ENCODE data around the gene SDE2. TPM values are rescaled to one million over a fixed set of nuclear protein-coding genes. Genes with fewer than 3 reads are reported as not detected.

Gene SDE2
- total RNA-seq, 2 experiments from 2014 or later = 14.9 to 15.5 TPM

GRCh38 chr1:225958041-225958440, 41.1 kb downstream of the SDE2 start:
- intact Hi-C loops (cut with micrococcal nuclease) = no loop called here
- Mint-ChIP-seq H3K36me3 (ENCODE audit: low read depth) (no peaks in the 10 kb centered on the region), H3K27me3 (no peaks in the 10 kb centered on the region), H3K4me1 (ENCODE audit: low read depth) (peaks cover 4% of the 10 kb centered on the region), H3K27ac (no peak overlapping the region), H3K4me3 (no peak overlapping the region), H3K9me3 (no peaks in the 10 kb centered on the region)
- TF ChIP-seq, protein P1, sequence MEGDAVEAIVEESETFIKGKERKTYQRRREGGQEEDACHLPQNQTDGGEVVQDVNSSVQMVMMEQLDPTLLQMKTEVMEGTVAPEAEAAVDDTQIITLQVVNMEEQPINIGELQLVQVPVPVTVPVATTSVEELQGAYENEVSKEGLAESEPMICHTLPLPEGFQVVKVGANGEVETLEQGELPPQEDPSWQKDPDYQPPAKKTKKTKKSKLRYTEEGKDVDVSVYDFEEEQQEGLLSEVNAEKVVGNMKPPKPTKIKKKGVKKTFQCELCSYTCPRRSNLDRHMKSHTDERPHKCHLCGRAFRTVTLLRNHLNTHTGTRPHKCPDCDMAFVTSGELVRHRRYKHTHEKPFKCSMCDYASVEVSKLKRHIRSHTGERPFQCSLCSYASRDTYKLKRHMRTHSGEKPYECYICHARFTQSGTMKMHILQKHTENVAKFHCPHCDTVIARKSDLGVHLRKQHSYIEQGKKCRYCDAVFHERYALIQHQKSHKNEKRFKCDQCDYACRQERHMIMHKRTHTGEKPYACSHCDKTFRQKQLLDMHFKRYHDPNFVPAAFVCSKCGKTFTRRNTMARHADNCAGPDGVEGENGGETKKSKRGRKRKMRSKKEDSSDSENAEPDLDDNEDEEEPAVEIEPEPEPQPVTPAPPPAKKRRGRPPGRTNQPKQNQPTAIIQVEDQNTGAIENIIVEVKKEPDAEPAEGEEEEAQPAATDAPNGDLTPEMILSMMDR (IDR thresholded peaks at IDR 0.05) = no peak
- ChIA-PET POLR2A (no interaction called here), CTCF (no interaction called here)
- ATAC-seq (no peak), DNase-seq (no peak)

- POLR2A ChIA-PET = interaction anchor here (0.9 kb wide), 1 partner anchor 18 kb away, joined by 3 read pairs; no protein-coding TSS in a partner anchor
- no peaks in the 10 kb centered on the region for H3K36me3 Mint-ChIP-seq (ENCODE audit: low read depth)
- CTCF ChIA-PET = interaction anchor here (1.6 to 5.5 kb wide), 3 partner anchors 7 to 20 kb away, joined by 6 to 28 read pairs (median 9); no protein-coding TSS in a partner anchor
- H3K27ac Mint-ChIP-seq = no peak overlapping the region
- peaks cover 2% of the 10 kb centered on the region for H3K4me1 Mint-ChIP-seq (ENCODE audit: low read depth)
- no peak for ATAC-seq
- no peaks in the 10 kb centered on the region for H3K9me3 Mint-ChIP-seq
- TF ChIP-seq, protein P1 (IDR thresholded peaks at IDR 0.05) = no peak
- no peak overlapping the region for H3K4me3 Mint-ChIP-seq
- no peak for DNase-seq
- H3K27me3 Mint-ChIP-seq = peaks cover 3% of the 10 kb centered on the region
- intact Hi-C loops (cut with micrococcal nuclease) = no loop called here
Observed at GRCh38 chr1:225954753-225955152, 44.4 kb downstream of the SDE2 start.

DNA sequence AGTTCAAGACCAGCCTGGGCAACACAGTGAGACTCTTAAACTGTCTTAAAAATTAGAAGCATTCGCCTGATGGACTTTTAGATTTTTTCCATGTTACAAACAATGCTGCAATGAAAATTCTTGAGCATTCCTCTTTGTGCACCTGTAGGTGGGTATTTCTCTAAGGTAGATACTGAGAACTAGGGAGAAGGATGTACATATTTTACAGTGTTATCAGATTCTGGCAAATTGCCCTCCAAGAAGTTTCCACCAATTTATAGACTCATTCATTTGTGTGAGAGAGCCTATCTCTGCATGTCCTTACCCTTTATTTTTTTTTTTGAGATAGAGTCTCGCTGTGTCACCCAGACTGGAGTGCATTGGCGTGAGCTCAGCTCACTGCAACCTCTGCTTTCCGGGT, 45.8 kb downstream of the SDE2 start:
- no peak overlapping the region for H3K27ac Mint-ChIP-seq
- ATAC-seq (no peak), DNase-seq (no peak)
- H3K4me3 Mint-ChIP-seq = no peak overlapping the region
- H3K27me3 Mint-ChIP-seq = peaks cover 3% of the 10 kb centered on the region
- CTCF ChIA-PET = interaction anchor here (1.6 to 5.5 kb wide), 2 partner anchors 9 to 22 kb away, joined by 6 to 28 read pairs; no protein-coding TSS in a partner anchor
- H3K9me3 Mint-ChIP-seq = no peaks in the 10 kb centered on the region
- TF ChIP-seq, protein P1 (IDR thresholded peaks at IDR 0.05) = no peak
- no peaks in the 10 kb centered on the region for H3K36me3 Mint-ChIP-seq (ENCODE audit: low read depth)
- no peaks in the 10 kb centered on the region for H3K4me1 Mint-ChIP-seq (ENCODE audit: low read depth)
- intact Hi-C loops (cut with micrococcal nuclease) = no loop called here
- POLR2A ChIA-PET = no interaction called here

GRCh38 chr1:225950905-225951497, 48.1 kb downstream of the SDE2 start:
- Mint-ChIP-seq H3K36me3 (ENCODE audit: low read depth) (no peaks in the 10 kb centered on the region), H3K27ac (no peak overlapping the region), H3K4me1 (ENCODE audit: low read depth) (no peaks in the 10 kb centered on the region), H3K9me3 (no peaks in the 10 kb centered on the region), H3K4me3 (no peak overlapping the region), H3K27me3 (peaks cover 3% of the 10 kb centered on the region)
- ATAC-seq (no peak), DNase-seq (no peak)
- intact Hi-C loops (cut with micrococcal nuclease) = no loop called here
- ChIA-PET POLR2A (no interaction called here), CTCF (interaction anchor here (5.5 kb wide), 1 partner anchor 11 kb away, joined by 28 read pairs; no protein-coding TSS in a partner anchor)
- TF ChIP-seq, protein P1 (IDR thresholded peaks at IDR 0.05) = no peak

- Mint-ChIP-seq H3K9me3 (no peaks in the 10 kb centered on the region), H3K36me3 (ENCODE audit: low read depth) (no peaks in the 10 kb centered on the region), H3K4me1 (ENCODE audit: low read depth) (peaks cover 5% of the 10 kb centered on the region), H3K27ac (no peak overlapping the region), H3K4me3 (no peak overlapping the region), H3K27me3 (peaks cover 3% of the 10 kb centered on the region)
- TF ChIP-seq, protein P1 (IDR thresholded peaks at IDR 0.05) = no peak
- DNase-seq (no peak), ATAC-seq (no peak)
- POLR2A ChIA-PET = no interaction called here
- CTCF ChIA-PET = no interaction called here
- intact Hi-C loops (cut with micrococcal nuclease) = no loop called here
Observed at GRCh38 chr1:225949041-225949440, 50.1 kb downstream of the SDE2 start.

All from activated CD8-positive, alpha-beta T cell treated with anti-CD3 and anti-CD28 coated beads for 36 hours (primary cell).